Spinal cord (tissue), 10 donors: ENCODE measurements around the gene MMP24OS. TPM values are rescaled to one million over a fixed set of nuclear protein-coding genes. Genes with fewer than 3 reads are reported as not detected.
A peak's percentile ranks its signal among the peaks of the same experiment; 100 is the strongest.
"Not testable (repeated sequence)": the region's sequence is repeated elsewhere in the genome, so short reads cannot be mapped to it uniquely, and the experiment has no call there.

Experiments used
- DNase-seq, 6 donors: peaks; one replicate each; pipeline versions ENCODE4 v3.0.0 to v3.0.0-alpha.2; 2013 to 2015; ENCODE audit warnings: low spot score in 6 of 6, low read depth in 4 of 6
- H3K27ac ChIP-seq: one replicate; pipeline ENCODE4 v1.5.1; 2013; ENCODE audit warnings: low read depth, low read length, control low read depth
- H3K27me3 ChIP-seq: one replicate; pipeline ENCODE4 v1.6.1; 2013; ENCODE audit warnings: low read length; ENCODE audit not compliant: control insufficient read depth, insufficient read depth
- H3K36me3 ChIP-seq: one replicate; pipeline ENCODE4 v1.6.1; 2013; ENCODE audit warnings: low read length; ENCODE audit not compliant: control insufficient read depth, insufficient read depth
- H3K4me1 ChIP-seq: one replicate; pipeline ENCODE4 v1.6.1; 2013; ENCODE audit warnings: low read length; ENCODE audit not compliant: control insufficient read depth, insufficient read depth
- H3K4me3 ChIP-seq: one replicate; pipeline ENCODE4 v1.5.1; 2013; ENCODE audit warnings: low read depth, low read length, control low read depth
- H3K9me3 ChIP-seq: one replicate; pipeline ENCODE4 v1.6.1; 2013; ENCODE audit warnings: low read length; ENCODE audit not compliant: control insufficient read depth, insufficient read depth
- WGBS: methylation state at CpG from one replicate; pipeline ENCODE4 v1.1.5; 2013; ENCODE audit warnings: missing lambda C conversion rate; ENCODE audit not compliant: insufficient coverage; 5-methylcytosine and 5-hydroxymethylcytosine counted together
- polyA plus RNA-seq, 2 donors: library from polyadenylated mRNA; unstranded; fragments of 120-200 nt; gene quantifications; one replicate each; pipeline ENCODE4 v1.2.1, GENCODE V29; 2013; ENCODE audit not compliant: insufficient read length in 2 of 2
- total RNA-seq, 2 donors: library from RNA; depleted of rRNA in 1 of 2; stranded (reverse); fragments of 120-200 nt in 1 of 2; fragments of >200 nt in 1 of 2; gene quantifications; one replicate each; pipeline versions ENCODE4 v1.2.3 to v1.2.4, GENCODE V29; 2013 to 2014
- donor health status: healthy.

MMP24OS gene
- total and polyA plus RNA-seq, 4 donors: 10.1 to 70.6 (median 42.8) TPM

- 95% methylated on average over 3 of the region's 8 CpGs for WGBS
- no peaks in the 10 kb centered on the region for H3K9me3 ChIP-seq
- H3K27me3 ChIP-seq: no peaks in the 10 kb centered on the region
- no peaks in the 10 kb centered on the region for H3K4me1 ChIP-seq
- DNase-seq: no peak
- H3K4me3 ChIP-seq: no peak overlapping the region
- no peak overlapping the region for H3K27ac ChIP-seq
- H3K36me3 ChIP-seq: peaks cover 39% of the 10 kb centered on the region
These were observed 20.6 kb downstream of the MMP24OS start for GRCh38 chr20:35257175-35257909.

- Histone ChIP-seq H3K27me3 (no peaks in the 10 kb centered on the region), H3K4me3 (no peak overlapping the region), H3K4me1 (no peaks in the 10 kb centered on the region), H3K36me3 (peaks cover 31% of the 10 kb centered on the region), H3K9me3 (no peaks in the 10 kb centered on the region), H3K27ac (no peak overlapping the region)
- DNase-seq: no peak
- 90% methylated on average over 12 of the region's 12 CpGs for WGBS
These were observed 23.4 kb downstream of the MMP24OS start for GRCh38 chr20:35254448-35254999.

GRCh38 chr20:35253010-35253409, 24.9 kb downstream of the MMP24OS start:
- no peaks in the 10 kb centered on the region for H3K9me3 ChIP-seq
- H3K4me1 ChIP-seq: no peaks in the 10 kb centered on the region
- no peak overlapping the region for H3K27ac ChIP-seq
- H3K27me3 ChIP-seq: no peaks in the 10 kb centered on the region
- H3K36me3 ChIP-seq: peaks cover 41% of the 10 kb centered on the region
- no peak for DNase-seq
- WGBS: 87% methylated on average over 2 of the region's 3 CpGs
- H3K4me3 ChIP-seq: no peak overlapping the region

- H3K36me3 ChIP-seq: peaks cover 45% of the 10 kb centered on the region
- H3K4me1 ChIP-seq, H3K27ac ChIP-seq, H3K9me3 ChIP-seq, H3K4me3 ChIP-seq, H3K27me3 ChIP-seq, DNase-seq: not testable (repeated sequence)
- 87% methylated on average over 2 of the region's 2 CpGs for WGBS
These were observed 25.3 kb downstream of the MMP24OS start for GRCh38 chr20:35252598-35252997.

- Histone ChIP-seq H3K4me1 (no peaks in the 10 kb centered on the region), H3K36me3 (peaks cover 50% of the 10 kb centered on the region), H3K4me3 (no peak overlapping the region), H3K27me3 (no peaks in the 10 kb centered on the region), H3K27ac (no peak overlapping the region), H3K9me3 (no peaks in the 10 kb centered on the region)
- 67% methylated on average over 1 of the region's 2 CpGs for WGBS
- DNase-seq: no peak
These were observed 25.9 kb downstream of the MMP24OS start for GRCh38 chr20:35252037-35252461.

GRCh38 chr20:35251613-35251940, 26.3 kb downstream of the MMP24OS start:
- no peak overlapping the region for H3K4me3 ChIP-seq
- DNase-seq: no peak
- H3K9me3 ChIP-seq: no peaks in the 10 kb centered on the region
- H3K36me3 ChIP-seq: peaks cover 55% of the 10 kb centered on the region
- no peaks in the 10 kb centered on the region for H3K4me1 ChIP-seq
- 92% methylated on average over 2 of the region's 2 CpGs for WGBS
- no peaks in the 10 kb centered on the region for H3K27me3 ChIP-seq
- H3K27ac ChIP-seq: no peak overlapping the region

- no peaks in the 10 kb centered on the region for H3K27me3 ChIP-seq
- no peaks in the 10 kb centered on the region for H3K4me1 ChIP-seq
- H3K4me3 ChIP-seq: no peak overlapping the region
- WGBS: 75% methylated on average over 5 of the region's 9 CpGs
- no peak overlapping the region for H3K27ac ChIP-seq
- no peaks in the 10 kb centered on the region for H3K9me3 ChIP-seq
- DNase-seq: peak in 2 of 6 donors; percentile 43 to 60
- H3K36me3 ChIP-seq: peaks cover 45% of the 10 kb centered on the region
These were observed 29.1 kb downstream of the MMP24OS start for GRCh38 chr20:35248641-35249475.

- peaks cover 33% of the 10 kb centered on the region for H3K36me3 ChIP-seq
- no peaks in the 10 kb centered on the region for H3K4me1 ChIP-seq
- no peak for DNase-seq
- no peak overlapping the region for H3K27ac ChIP-seq
- H3K9me3 ChIP-seq: no peaks in the 10 kb centered on the region
- 87% methylated on average over 12 of the region's 12 CpGs for WGBS
- no peak overlapping the region for H3K4me3 ChIP-seq
- no peaks in the 10 kb centered on the region for H3K27me3 ChIP-seq
These were observed 31.2 kb downstream of the MMP24OS start for GRCh38 chr20:35246723-35247122.

- H3K4me3 ChIP-seq: no peak overlapping the region
- H3K9me3 ChIP-seq: no peaks in the 10 kb centered on the region
- peaks cover 27% of the 10 kb centered on the region for H3K36me3 ChIP-seq
- no CpG with 5 or more reads among the region's 2 CpGs for WGBS
- DNase-seq: peak in 1 of 6 donors; percentile 61
- no peak overlapping the region for H3K27ac ChIP-seq
- H3K4me1 ChIP-seq: no peaks in the 10 kb centered on the region
- H3K27me3 ChIP-seq: no peaks in the 10 kb centered on the region
These were observed 33.9 kb downstream of the MMP24OS start for GRCh38 chr20:35243986-35244385.
